Psoas muscle (tissue), 8 donors: Measurements from ENCODE around the gene CTBP2. TPM values are rescaled to one million over a fixed set of nuclear protein-coding genes. Genes with fewer than 3 reads are reported as not detected.
A peak's percentile ranks its signal among the peaks of the same experiment; 100 is the strongest.

Source experiments
- ATAC-seq, 4 donors: fragments of 200-7000 bp; cut with Tn5 transposase; one replicate each; pipeline ENCODE4 v1.9.1; 2020; ENCODE audit warnings: moderate library complexity in 3 of 4, mild to moderate bottlenecking in 2 of 4
- DNase-seq, 2 donors: peaks; one replicate each; pipeline ENCODE4 v3.0.0-alpha.2; 2020
- H3K27ac ChIP-seq: fragments of 200-600 bp; one replicate; pipeline ENCODE4 v1.8.0; 2022
- H3K27me3 ChIP-seq, 3 donors: fragments of 200-600 bp in 1 of 3; one replicate each; pipeline versions ENCODE4 v1.6.1 to v1.8.0; 2013 to 2022; ENCODE audit warnings: low read length in 2 of 3, mild to moderate bottlenecking in 2 of 3, moderate library complexity in 1 of 3; ENCODE audit not compliant: insufficient read depth in 3 of 3
- H3K36me3 ChIP-seq, 2 donors: fragments of 200-600 bp in 1 of 2; one replicate each; pipeline versions ENCODE4 v1.6.1 to v1.8.0; 2013 to 2022; ENCODE audit warnings: low read depth in 1 of 2, mild to moderate bottlenecking in 1 of 2, moderate library complexity in 1 of 2; ENCODE audit not compliant: insufficient read depth in 1 of 2
- H3K4me1 ChIP-seq: fragments of 200-600 bp; one replicate; pipeline ENCODE4 v1.8.0; 2022
- H3K4me3 ChIP-seq: fragments of 200-600 bp; one replicate; pipeline ENCODE4 v1.8.0; 2022; ENCODE audit warnings: mild to moderate bottlenecking
- H3K9me3 ChIP-seq: fragments of 200-600 bp; one replicate; pipeline ENCODE4 v1.8.0; 2022
- WGBS, 3 donors: extraction: QIAGEN DNeasy Blood & Tissue Kit; methylation state at CpG; one replicate each; pipeline versions ENCODE4 v1.1.6 to v1.1.7; 2013; 5-methylcytosine and 5-hydroxymethylcytosine counted together
- intact Hi-C, 2 donors: fragments of 100-400 bp; cut with DNase I; formaldehyde crosslinking; loops; one replicate each; pipeline versions ENCODE4 v1.11.0 to v1.14.2; 2022
- polyA plus RNA-seq, 3 donors: library from polyadenylated mRNA; stranded (reverse); fragments of 200-250 nt; gene quantifications; one replicate each; pipeline ENCODE4 v1.2.3, GENCODE V29; 2013
- total RNA-seq, 4 donors: library from RNA; stranded (reverse); fragmentation: NEBNext Ultra II Directional in 2 of 4; extraction: Animal tissue kit (Norgen Biotek cat#: 25700) in 2 of 4; gene quantifications; one replicate each; pipeline versions ENCODE4 v1.2.1 to v1.2.4, GENCODE V29; 2021 to 2023
- TF ChIP-seq, protein P1 (sequence below): fragments of 200-600 bp; IDR thresholded peaks from one replicate; pipeline ENCODE4 v1.8.0; 2022; ENCODE audit warnings: antibody characterized with exemption
- donor health status: healthy with polysubstance abuse.
- donor health status: DM: no; HTN: no; CAD: no; lungs with moderate emphysema.
- donor health status: Bipolar disorder and iron deficiency.
- donor health status: healthy.
- donor health status: DM: yes; HTN: yes; CAD: no.
- donor health status: DM: no; HTN: no; CAD: no.
- donor health status: DM: no; HTN: no; CAD: no.
- donor health status: DM: yes; HTN: yes; CAD: no.

CTBP2 gene
- total and polyA plus RNA-seq, 7 donors = 14.7 to 49.8 (median 33.0) TPM

DNA sequence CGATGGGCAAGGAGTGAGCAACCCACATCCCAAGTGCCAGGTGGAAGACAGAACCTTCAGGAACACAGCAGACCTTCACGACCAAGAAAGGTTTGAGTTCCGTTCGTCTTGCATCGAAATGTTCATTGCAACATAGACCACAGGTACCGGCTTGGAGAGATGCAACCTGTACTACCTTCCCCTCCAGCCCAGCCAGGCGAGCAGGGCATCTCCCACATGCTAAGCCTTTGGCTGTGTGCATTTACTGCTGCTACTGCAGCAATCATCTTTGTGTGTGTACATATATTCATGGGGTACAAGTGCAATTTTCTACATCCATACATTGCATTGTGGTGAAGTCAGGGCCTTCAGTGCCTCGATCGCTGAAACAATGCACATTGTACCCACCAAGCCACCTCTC is 58.8 kb downstream of the CTBP2 start:
- Histone ChIP-seq H3K36me3 (no peaks in the 10 kb centered on the region), H3K4me3 (no peak overlapping the region), H3K27me3 (no peaks in the 10 kb centered on the region), H3K27ac (no peak overlapping the region), H3K9me3 (no peaks in the 10 kb centered on the region), H3K4me1 (peaks cover 64% of the 10 kb centered on the region)
- intact Hi-C loops = no loop called here
- DNase-seq (peak in 1 of 2 donors; percentile 21), ATAC-seq (no peak)
- 89 to 93% (median 91%) methylated on average over 9 of the region's 9 CpGs for WGBS, 3 donors
- TF ChIP-seq, protein P1, sequence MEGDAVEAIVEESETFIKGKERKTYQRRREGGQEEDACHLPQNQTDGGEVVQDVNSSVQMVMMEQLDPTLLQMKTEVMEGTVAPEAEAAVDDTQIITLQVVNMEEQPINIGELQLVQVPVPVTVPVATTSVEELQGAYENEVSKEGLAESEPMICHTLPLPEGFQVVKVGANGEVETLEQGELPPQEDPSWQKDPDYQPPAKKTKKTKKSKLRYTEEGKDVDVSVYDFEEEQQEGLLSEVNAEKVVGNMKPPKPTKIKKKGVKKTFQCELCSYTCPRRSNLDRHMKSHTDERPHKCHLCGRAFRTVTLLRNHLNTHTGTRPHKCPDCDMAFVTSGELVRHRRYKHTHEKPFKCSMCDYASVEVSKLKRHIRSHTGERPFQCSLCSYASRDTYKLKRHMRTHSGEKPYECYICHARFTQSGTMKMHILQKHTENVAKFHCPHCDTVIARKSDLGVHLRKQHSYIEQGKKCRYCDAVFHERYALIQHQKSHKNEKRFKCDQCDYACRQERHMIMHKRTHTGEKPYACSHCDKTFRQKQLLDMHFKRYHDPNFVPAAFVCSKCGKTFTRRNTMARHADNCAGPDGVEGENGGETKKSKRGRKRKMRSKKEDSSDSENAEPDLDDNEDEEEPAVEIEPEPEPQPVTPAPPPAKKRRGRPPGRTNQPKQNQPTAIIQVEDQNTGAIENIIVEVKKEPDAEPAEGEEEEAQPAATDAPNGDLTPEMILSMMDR = no peak

DNA sequence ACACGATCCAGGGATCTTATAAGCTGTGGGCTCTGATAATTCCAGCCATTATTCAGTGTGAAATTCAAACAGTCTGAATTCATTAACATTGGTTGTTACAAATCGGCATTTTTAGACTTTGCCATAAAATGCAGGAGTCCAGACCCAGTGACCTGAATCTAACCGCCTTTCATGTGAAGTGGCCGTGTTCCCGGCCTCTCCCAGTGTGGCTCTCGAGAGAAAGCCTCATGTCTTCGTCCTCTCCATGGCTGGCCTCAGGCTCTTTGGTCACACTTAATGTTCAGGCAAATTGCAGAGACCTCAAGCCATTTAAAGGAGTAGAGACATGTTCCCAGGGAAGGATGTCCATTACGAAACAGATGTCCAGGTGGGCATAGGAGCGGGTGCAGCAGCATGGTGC is 59.3 kb downstream of the CTBP2 start:
- no peaks in the 10 kb centered on the region for H3K27me3 ChIP-seq
- ATAC-seq (no peak), DNase-seq (peak in 1 of 2 donors; percentile 9)
- peaks cover 67% of the 10 kb centered on the region for H3K4me1 ChIP-seq
- H3K27ac ChIP-seq = no peak overlapping the region
- TF ChIP-seq, protein P1 = no peak
- H3K9me3 ChIP-seq = no peaks in the 10 kb centered on the region
- intact Hi-C loops = no loop called here
- WGBS, 3 donors = 67 to 87% (median 73%) methylated on average over 9 of the region's 9 CpGs
- no peaks in the 10 kb centered on the region for H3K36me3 ChIP-seq
- no peak overlapping the region for H3K4me3 ChIP-seq

DNA sequence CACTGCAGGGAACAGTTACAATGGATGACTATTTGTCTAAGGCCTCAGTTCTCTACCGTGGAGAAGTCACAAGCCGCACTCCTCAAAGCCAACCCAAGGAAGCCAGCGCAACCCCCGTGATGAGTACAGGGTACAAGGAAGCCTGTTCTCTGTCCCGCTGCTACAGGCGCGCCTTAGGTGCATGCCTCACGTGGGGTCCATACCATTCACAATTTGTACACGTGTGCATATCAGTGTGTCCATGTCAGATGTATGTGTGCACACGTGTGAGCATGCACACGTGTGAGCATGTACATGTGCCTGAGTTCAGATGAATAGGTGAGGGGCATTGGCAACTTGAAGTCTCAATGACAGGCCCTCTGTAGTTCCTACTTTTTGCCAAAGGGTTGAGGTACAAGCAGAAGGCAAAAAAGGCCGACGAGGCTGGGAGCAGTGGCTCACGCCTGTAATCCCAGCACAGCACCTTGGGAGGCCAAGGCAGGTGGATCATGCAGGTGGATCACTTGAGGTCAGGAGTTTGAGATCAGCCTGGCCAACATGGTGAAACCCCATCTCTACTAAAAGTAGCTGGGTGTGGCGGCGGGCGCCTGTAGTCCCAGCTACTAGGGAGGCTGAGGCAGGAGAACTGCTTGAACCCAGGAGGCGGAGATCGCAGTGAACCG is 62.8 kb downstream of the CTBP2 start:
- Histone ChIP-seq H3K9me3 (no peaks in the 10 kb centered on the region), H3K27ac (no peak overlapping the region)
- 94 to 96% (median 94%) methylated on average over 20 of the region's 20 CpGs for WGBS, 3 donors

DNA sequence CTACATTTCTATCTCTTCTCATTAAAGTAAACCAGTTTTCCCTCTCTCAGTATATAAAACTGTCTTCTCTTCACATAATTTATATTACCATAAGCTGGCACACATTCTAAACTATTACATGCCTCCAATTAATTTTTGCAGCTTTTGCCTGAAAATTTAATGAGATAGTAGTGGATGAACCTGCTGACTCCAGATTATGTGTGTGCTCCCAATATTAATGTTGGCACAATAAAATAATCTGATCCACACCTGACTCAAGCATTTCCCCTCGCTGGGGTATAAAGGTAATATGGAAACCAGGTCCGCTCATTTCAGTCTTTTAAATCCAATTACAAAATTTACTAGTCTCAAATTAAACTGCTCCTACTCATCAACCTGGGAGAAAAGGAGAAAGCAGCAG is 63.4 kb downstream of the CTBP2 start:
- H3K36me3 ChIP-seq = no peaks in the 10 kb centered on the region
- H3K4me3 ChIP-seq = no peak overlapping the region
- no peak overlapping the region for H3K27ac ChIP-seq
- 91 to 93% (median 92%) methylated on average over 2 of the region's 2 CpGs for WGBS, 3 donors
- H3K4me1 ChIP-seq = peaks cover 65% of the 10 kb centered on the region
- H3K27me3 ChIP-seq = no peaks in the 10 kb centered on the region
- intact Hi-C loops = no loop called here
- ATAC-seq = no peak
- TF ChIP-seq, protein P1 = no peak
- no peak for DNase-seq
- no peaks in the 10 kb centered on the region for H3K9me3 ChIP-seq

More for the DNA sequence above, 62.8 kb downstream of the CTBP2 start:
- H3K36me3 ChIP-seq = no peaks in the 10 kb centered on the region
- no peak for DNase-seq
- H3K4me3 ChIP-seq = no peak overlapping the region
- TF ChIP-seq, protein P1 = no peak
- peaks cover 62% of the 10 kb centered on the region for H3K4me1 ChIP-seq
- no peaks in the 10 kb centered on the region for H3K27me3 ChIP-seq
- ATAC-seq = no peak
- intact Hi-C loops = no loop called here

DNA sequence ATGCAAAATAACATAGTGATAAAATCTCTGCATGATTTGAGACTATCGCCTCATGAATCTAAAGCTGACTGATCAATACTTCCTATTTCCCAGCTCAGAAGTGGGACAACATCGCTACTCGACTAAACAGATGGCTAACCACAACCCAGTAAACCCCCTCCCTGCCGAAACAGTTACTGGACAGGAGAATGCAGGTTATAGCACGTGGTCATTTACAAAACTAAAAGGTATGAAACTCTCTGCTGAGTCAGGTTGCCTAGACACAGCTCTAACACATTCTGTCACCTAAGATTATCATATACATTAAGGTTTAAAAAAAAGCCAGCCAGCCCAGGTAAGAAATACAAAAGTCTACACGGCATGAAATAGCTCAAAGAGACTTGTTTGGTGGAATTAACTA is 64.0 kb downstream of the CTBP2 start:
- Histone ChIP-seq H3K4me1 (peaks cover 71% of the 10 kb centered on the region), H3K27me3 (no peaks in the 10 kb centered on the region), H3K36me3 (no peaks in the 10 kb centered on the region), H3K4me3 (no peak overlapping the region), H3K9me3 (no peaks in the 10 kb centered on the region), H3K27ac (peak overlapping the region; percentile 80)
- WGBS, 3 donors = 76 to 86% (median 77%) methylated on average over 6 of the region's 6 CpGs
- ATAC-seq (no peak), DNase-seq (no peak)
- TF ChIP-seq, protein P1 = no peak
- intact Hi-C loops = no loop called here
